COLO668 (cell line): ENCODE results near the gene MFF.

Experiments used
- DNase-seq: peaks from one replicate; lab custom pipeline; 2025; ENCODE audit not compliant: unreplicated experiment; lab: John Stamatoyannopoulos, UW

The MFF gene

GRCh38 chr2:227324995-227325838 is at the start of gene MFF:
Gene MFF (plus strand): TSS chr2:227325251. CDS start chr2:227330666, 5,415 bp downstream.
- peak; percentile 95 for DNase-seq

DNA sequence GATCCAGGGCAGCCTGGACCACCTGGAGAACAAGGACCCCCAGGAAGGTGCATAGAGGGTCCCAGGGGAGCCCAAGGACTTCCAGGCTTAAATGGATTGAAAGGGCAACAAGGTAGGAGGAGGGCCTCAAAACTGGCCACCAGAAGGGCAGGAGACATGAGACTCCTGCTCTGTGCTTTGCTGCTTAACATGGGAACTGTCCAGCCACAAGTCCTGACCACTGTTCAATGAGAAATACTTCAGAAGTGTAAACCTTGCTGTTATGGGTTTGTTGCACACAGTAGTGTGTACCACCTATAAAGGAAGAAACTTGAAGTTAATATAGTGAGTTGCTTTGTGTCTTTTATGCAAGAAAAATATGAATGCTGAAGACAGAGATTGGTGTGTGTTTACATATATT is 44.2 kb upstream of the MFF start:
- DNase-seq: no peak

DNA sequence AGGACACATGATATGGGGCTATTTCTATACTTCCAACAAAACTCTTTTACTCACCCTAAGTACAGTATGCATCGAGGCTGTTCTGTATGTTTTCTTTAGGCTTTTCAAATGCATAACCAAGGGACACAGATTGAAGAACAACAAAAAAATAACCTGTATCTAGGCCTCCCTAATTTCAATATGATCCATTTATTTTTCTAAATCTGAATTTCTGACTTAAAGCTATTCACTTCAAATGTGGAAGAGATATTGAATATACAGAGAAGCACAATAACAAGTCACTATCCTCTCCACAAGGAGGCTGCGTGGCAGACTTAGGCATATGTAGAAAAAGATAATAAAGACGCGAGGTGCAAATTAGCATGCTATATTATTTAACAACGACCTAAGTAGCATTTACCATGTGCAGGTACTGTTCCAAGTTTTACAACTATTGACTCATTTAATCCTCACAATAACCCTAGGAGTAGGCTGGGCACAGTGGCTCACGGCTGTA is 39.3 kb upstream of the MFF start:
- DNase-seq: no peak

DNA sequence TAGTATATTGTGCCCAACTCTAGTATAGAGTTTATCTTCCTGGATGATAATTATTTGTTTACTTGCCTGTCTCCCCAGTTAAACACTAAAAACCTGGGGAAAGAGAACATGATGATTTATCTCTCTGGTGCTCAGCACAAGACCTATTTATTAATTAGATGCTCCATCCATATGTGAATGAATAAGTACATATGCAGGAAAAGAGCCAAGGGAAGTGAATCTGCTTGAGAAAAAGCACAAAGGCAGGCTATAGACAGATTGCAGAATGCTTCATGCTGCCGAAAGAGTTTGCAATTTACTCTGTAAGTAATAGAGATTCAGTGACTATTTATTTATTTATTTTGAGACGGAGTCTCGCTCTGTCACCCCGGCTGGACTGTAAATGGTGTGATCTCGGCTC is 37.3 kb upstream of the MFF start:
- DNase-seq: no peak

GRCh38 chr2:227292314-227292713 is 32.7 kb upstream of the MFF start:
- no peak for DNase-seq

GRCh38 chr2:227293531-227293930 is 31.5 kb upstream of the MFF start:
- no peak for DNase-seq

DNA sequence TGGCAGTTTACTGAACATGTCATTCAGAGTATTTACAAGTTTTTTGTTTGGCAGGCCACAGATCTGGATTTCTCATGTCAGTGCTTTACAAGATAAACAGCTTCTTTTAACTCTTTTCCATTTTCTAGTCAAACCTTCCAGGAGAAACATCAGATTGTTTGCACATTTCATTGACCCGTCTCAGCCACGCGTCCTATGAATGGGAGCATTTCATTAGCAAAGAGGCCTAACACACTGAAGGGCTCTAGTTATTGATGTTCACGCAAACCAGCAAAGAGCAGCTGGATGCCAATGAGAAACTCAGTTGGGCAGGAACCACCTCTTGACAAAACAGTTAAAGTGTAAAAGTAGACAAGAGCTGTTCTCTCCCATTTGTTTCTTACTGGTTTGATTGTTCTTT is 29.2 kb upstream of the MFF start:
- DNase-seq: peak; percentile 15

DNA sequence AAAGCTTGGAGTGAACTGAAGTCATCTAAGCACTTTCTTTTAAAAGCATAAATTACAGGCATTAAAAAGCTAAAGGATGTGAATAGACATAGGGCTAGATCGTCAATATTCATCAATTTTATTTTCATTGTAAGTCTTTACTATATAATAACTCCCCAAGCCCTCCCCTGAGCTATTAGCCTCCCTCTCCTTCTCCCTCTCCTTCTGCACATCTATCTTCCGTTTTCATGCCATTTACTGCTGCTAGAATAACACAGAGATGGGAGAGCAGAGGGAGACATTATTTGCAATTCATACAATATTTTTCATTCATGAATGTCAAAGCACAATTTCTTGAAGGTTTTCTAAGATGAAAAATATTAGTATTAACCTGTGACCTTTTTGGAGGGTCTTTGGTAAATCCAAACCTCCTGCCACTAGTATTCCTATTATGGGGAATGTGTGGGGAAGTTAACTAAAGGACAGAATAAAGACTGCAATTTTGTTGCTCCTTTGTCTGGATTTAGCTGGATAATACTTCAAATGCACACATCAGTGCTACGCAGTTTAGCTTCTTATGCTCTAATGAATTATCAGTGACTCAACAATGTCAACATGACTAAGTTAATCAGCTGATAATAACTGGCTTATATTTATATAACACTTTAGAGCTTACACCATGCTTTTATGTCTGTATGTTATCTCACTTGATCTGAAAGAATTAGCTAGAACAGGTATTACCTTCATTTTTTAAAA is 28.2 kb upstream of the MFF start:
- DNase-seq: no peak

GRCh38 chr2:227301523-227301922 is 23.5 kb upstream of the MFF start:
- DNase-seq: no peak

DNA sequence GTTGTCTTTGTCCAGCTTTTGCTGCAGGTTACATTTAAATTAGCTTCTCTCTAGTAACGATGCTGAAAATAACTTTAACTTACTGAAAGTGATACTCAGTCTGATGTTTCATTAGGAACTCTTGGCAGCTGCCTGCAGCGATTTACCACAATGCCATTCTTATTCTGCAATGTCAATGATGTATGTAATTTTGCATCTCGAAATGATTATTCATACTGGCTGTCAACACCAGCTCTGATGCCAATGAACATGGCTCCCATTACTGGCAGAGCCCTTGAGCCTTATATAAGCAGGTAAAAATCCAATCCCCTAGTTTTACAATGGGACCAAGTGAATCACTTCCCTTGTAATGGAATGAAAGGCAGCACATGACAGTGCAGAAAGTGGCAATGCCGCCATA is 16.3 kb upstream of the MFF start:
- DNase-seq: no peak

- no peak for DNase-seq
These were observed 14.3 kb upstream of the MFF start for GRCh38 chr2:227310756-227311110.

- no peak for DNase-seq
These were observed 13.1 kb upstream of the MFF start for GRCh38 chr2:227311861-227312506.

DNA sequence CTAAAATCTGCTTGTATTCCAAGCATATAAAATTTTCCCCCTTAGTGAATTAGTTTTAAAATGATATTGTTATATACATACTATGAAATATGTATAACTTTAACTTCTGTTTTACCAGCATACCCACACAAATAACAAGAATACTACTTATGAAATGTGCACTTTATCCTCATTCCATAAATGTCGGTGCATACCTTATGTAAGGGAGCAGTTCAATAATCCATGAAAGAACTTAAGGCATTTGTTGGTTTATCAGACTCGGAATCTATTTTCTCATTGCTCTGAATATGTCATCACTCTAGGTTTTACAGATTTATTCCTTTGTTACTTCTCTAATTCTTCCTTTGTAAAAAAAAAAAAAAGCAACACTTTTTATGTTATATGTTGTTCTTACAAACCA is 12.5 kb upstream of the MFF start:
- DNase-seq: no peak

DNA sequence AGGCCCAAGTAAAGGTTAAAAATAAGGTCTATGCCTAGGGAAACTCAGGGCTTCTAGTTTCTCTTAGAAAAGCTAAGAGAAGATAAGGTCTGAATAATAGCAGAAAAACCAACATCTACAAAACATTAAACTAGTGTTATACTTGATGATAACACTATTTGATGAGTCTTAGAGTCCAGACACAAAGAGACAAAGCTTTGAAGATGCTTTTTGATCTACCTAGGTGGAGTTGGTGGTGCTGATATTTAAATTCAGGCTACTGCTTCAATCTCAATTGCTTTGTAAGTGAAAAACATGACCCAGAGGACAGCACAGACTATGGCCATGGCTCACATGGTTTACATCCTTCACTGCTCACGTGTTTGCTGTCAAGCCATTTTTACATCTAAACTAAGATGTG is 11.7 kb upstream of the MFF start:
- DNase-seq: no peak

DNA sequence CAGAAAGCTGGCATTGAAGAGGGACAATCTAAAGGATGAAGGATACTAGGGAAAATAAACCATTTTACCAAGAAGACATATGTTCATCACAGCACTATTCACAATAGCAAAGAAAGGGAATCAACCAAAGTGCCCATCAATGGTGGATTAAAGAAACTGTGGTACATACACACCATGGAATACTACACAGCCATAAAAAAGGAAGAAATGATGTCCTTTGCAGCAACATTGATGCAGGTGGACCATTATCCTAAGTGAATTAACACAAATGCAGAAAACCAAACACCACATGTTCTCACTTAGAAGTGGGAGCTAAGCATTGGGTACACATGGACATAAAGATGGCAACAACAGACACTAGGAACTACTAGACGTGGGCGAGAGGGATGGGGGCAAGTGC is 7.2 kb upstream of the MFF start:
- no peak for DNase-seq

GRCh38 chr2:227320305-227321094 is 4.6 kb upstream of the MFF start:
- DNase-seq: no peak

GRCh38 chr2:227322530-227323205 is 2.4 kb upstream of the MFF start:
- no peak for DNase-seq

DNA sequence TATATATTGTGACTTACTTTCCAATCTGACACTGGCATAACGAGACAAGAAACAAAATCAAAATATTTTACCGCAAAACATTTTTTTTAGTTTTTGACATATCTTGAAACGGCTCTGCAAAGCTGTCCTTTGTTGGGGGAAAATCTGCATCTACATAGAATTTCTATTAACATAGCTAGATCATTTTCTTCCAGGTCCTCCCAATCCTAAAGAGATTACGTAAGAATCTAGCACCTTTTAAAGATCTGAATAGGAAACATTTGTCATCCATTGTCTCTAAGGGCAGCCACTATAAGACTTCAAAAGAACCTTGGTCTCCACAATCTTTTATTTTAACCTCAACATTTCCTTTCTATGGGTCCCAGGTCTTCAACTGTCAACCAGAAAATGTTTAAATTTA is 1.2 kb upstream of the MFF start:
- no peak for DNase-seq

DNA sequence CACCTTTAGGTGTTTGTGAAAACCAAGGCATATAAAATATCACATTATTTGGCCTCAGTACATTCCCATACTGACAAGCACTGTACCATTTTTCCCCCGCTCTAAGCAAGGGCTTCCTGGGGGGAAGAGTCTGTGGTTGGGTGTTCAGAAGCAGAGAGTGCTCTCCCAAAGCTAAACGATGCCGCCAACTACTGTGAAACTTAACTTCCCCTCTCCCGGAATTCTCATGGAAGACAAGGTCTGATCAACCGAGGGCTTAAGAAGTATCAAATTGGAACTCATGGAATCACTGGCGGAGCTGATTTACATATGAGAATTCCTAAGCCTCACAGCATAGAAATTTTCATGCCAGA is 433 bp upstream of the MFF start:
- no peak for DNase-seq

- peak; percentile 44 for DNase-seq
These were observed 766 bp downstream of the MFF start for GRCh38 chr2:227325839-227326195.

DNA sequence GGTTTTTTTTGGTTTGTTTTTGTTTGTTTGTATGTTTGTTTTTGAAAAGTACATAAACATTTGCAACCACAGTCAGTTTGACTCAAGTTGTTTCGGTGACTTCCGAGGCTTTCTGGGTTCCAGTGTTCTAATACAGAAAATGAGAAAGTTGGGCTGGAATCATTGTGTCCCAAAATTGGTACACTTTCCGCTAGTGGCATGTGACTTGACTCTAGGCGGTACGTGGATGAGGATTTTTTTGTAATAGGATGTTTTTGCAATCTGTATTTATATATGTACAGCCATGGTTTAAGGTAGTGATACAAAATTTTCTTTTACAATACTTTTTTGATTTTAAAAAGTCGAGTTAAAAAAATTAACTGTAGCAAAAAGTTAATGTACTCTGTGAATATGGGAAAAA is 1.7 kb downstream of the MFF start:
- no peak for DNase-seq
